ENCODE measurements around the gene KCNAB1.

DNA sequence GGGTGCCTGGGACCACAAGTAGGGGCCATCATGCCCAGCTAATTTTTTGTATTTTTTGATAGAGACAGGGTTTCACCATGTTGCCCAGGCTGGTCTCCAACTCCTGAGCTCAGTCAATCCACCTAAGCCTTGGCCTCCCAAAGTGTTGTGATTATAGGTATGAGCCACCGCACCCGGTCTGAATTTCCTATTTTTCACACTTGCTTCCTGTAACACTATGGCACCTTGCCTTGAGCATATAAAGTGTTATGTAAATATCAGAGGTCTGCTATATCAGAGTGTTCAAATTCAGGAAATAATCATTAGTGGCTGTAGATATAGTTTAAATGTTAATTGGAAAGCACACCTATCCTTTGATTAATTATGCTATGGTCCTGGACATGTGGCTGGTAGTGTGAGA, 165.2 kb downstream of the KCNAB1 start:
- TF ChIP-seq, protein P1, sequence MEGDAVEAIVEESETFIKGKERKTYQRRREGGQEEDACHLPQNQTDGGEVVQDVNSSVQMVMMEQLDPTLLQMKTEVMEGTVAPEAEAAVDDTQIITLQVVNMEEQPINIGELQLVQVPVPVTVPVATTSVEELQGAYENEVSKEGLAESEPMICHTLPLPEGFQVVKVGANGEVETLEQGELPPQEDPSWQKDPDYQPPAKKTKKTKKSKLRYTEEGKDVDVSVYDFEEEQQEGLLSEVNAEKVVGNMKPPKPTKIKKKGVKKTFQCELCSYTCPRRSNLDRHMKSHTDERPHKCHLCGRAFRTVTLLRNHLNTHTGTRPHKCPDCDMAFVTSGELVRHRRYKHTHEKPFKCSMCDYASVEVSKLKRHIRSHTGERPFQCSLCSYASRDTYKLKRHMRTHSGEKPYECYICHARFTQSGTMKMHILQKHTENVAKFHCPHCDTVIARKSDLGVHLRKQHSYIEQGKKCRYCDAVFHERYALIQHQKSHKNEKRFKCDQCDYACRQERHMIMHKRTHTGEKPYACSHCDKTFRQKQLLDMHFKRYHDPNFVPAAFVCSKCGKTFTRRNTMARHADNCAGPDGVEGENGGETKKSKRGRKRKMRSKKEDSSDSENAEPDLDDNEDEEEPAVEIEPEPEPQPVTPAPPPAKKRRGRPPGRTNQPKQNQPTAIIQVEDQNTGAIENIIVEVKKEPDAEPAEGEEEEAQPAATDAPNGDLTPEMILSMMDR (optimal IDR thresholded peaks at IDR 0.05 in 1 of 3, IDR thresholded peaks at IDR 0.05 in 1 of 3, conservative IDR thresholded peaks at IDR 0.05 in 1 of 3; ENCODE audit: extremely low read depth in 1 of 3, insufficient read depth in 2 of 3, low read length in 3 of 3) = no peak
- no peak for TF ChIP-seq EZH2 (IDR thresholded peaks at IDR 0.05; ENCODE audit: low read length)

Measured in keratinocyte (primary cell).